Thyroid gland (tissue), 4 donors: ENCODE results near the gene RAB27B. TPM values are rescaled to one million over a fixed set of nuclear protein-coding genes. Genes with fewer than 3 reads are reported as not detected.

ENCODE experiments used
- DNase-seq, 2 donors: peaks; one replicate each; pipeline ENCODE4 v3.0.0-alpha.2; 2019
- H3K27ac ChIP-seq, 3 donors: fragments of 200-600 bp; sonication (generic); 1 replicate in 2 of 3; 2 replicates in 1 of 3; pipeline ENCODE4 v1.5.1; 2016 to 2019; ENCODE audit warnings: mild to moderate bottlenecking in 1 of 3, moderate library complexity in 1 of 3
- H3K27me3 ChIP-seq: fragments of 200-600 bp; sonication (generic); one replicate; pipeline ENCODE4 v1.5.1; 2019
- H3K36me3 ChIP-seq, 2 donors: fragments of 200-600 bp; sonication (generic); one replicate each; pipeline ENCODE4 v1.5.1; 2016 to 2019
- H3K4me1 ChIP-seq, 2 donors: fragments of 200-600 bp; sonication (generic); one replicate each; pipeline ENCODE4 v1.5.1; 2017 to 2019
- H3K4me3 ChIP-seq, 3 donors: fragments of 200-600 bp; sonication (generic); replicated peaks in 1 of 3; 1 replicate in 2 of 3; 2 replicates in 1 of 3; pipeline ENCODE4 v1.5.1; 2016; ENCODE audit warnings: mild to moderate bottlenecking in 1 of 3
- H3K9me3 ChIP-seq: fragments of 200-600 bp; sonication (generic); one replicate; pipeline ENCODE4 v1.5.1; 2017
- CTCF ChIP-seq, 6 experiments: fragments of 200-600 bp in 3 of 6; fragments of 450-650 bp in 3 of 6; sonication (generic) in 3 of 6; IDR thresholded peaks; one replicate each; pipeline ENCODE4 v1.5.1; 2016 to 2019; ENCODE audit warnings: antibody characterized with exemption in 6 of 6, mild to moderate bottlenecking in 2 of 6, inconsistent platforms in 1 of 6, moderate library complexity in 1 of 6
- POLR2A ChIP-seq, 2 donors: fragments of 450-650 bp; IDR thresholded peaks; one replicate each; pipeline ENCODE4 v1.6.1; 2017; ENCODE audit warnings: antibody characterized with exemption in 2 of 2, mild to moderate bottlenecking in 2 of 2, moderate library complexity in 1 of 2
- WGBS, 2 donors: methylation state at CpG; one replicate each; pipeline ENCODE4 v1.1.5; 2017; 5-methylcytosine and 5-hydroxymethylcytosine counted together
- intact Hi-C: fragments of 100-400 bp; cut with DNase I; formaldehyde crosslinking; loops from one replicate; pipeline ENCODE4 v1.15.1; 2023
- total RNA-seq, 4 donors: library from RNA; depleted of rRNA; stranded (reverse); fragments of >200 nt; gene quantifications; one replicate each; pipeline ENCODE4 v1.2.3, GENCODE V29; 2016

RAB27B gene
- total RNA-seq, 4 donors from 2014 or later = 0.21 to 0.44 (median 0.37) TPM

GRCh38 chr18:54828986-54829385 lies 709 bp downstream of the RAB27B start:
- Histone ChIP-seq H3K36me3 (no peaks in the 10 kb centered on the region), H3K9me3 (no peaks in the 10 kb centered on the region), H3K4me3 (peak overlapping the region in 2 of 3 donors; percentile 43 to 56), H3K27me3 (no peaks in the 10 kb centered on the region), H3K27ac (no peak overlapping the region), H3K4me1 (peaks cover 4 to 11% of the 10 kb centered on the region in 2 donors)
- DNase-seq = no peak
- WGBS, 2 donors = 27 to 29% methylated on average over 2 of the region's 2 CpGs
- TF ChIP-seq CTCF (IDR thresholded peaks at IDR 0.05) (no peak), POLR2A (IDR thresholded peaks at IDR 0.05) (no peak)
- intact Hi-C loops = no loop called here

GRCh38 chr18:54829856-54830255 lies 1.6 kb downstream of the RAB27B start:
- intact Hi-C loops = no loop called here
- no peak overlapping the region for H3K4me3 ChIP-seq
- DNase-seq = no peak
- 71 to 90% methylated on average over 1 of the region's 1 CpG for WGBS, 2 donors
- H3K27me3 ChIP-seq = no peaks in the 10 kb centered on the region
- peaks cover 4 to 11% of the 10 kb centered on the region in 2 donors for H3K4me1 ChIP-seq
- H3K27ac ChIP-seq = no peak overlapping the region
- no peaks in the 10 kb centered on the region for H3K9me3 ChIP-seq
- no peaks in the 10 kb centered on the region for H3K36me3 ChIP-seq
- no peak for TF ChIP-seq POLR2A (IDR thresholded peaks at IDR 0.05)
- no peak for TF ChIP-seq CTCF (IDR thresholded peaks at IDR 0.05)

- no peak for DNase-seq
- no peaks in the 10 kb centered on the region for H3K27me3 ChIP-seq
- intact Hi-C loops = no loop called here
- H3K36me3 ChIP-seq = no peaks in the 10 kb centered on the region
- H3K4me3 ChIP-seq = no peak overlapping the region
- H3K4me1 ChIP-seq = peaks cover 4 to 11% of the 10 kb centered on the region in 2 donors
- no peaks in the 10 kb centered on the region for H3K9me3 ChIP-seq
- no peak for TF ChIP-seq CTCF (IDR thresholded peaks at IDR 0.05)
- TF ChIP-seq POLR2A (IDR thresholded peaks at IDR 0.05) = no peak
- H3K27ac ChIP-seq = no peak overlapping the region
- WGBS, 2 donors = 90 to 97% methylated on average over 1 of the region's 1 CpG
These were observed 2.0 kb downstream of the RAB27B start for GRCh38 chr18:54830260-54830659.

GRCh38 chr18:54830866-54831265 lies 2.6 kb downstream of the RAB27B start:
- Histone ChIP-seq H3K27me3 (no peaks in the 10 kb centered on the region), H3K4me1 (peaks cover 4 to 11% of the 10 kb centered on the region in 2 donors), H3K9me3 (no peaks in the 10 kb centered on the region), H3K4me3 (no peak overlapping the region), H3K36me3 (no peaks in the 10 kb centered on the region), H3K27ac (no peak overlapping the region)
- intact Hi-C loops = no loop called here
- 92 to 94% methylated on average over 2 of the region's 2 CpGs for WGBS, 2 donors
- no peak for TF ChIP-seq POLR2A (IDR thresholded peaks at IDR 0.05)
- no peak for TF ChIP-seq CTCF (IDR thresholded peaks at IDR 0.05)
- DNase-seq = no peak

GRCh38 chr18:54835944-54836343 lies 7.7 kb downstream of the RAB27B start:
- TF ChIP-seq CTCF (IDR thresholded peaks at IDR 0.05) = no peak
- TF ChIP-seq POLR2A (IDR thresholded peaks at IDR 0.05) = no peak
- no peak overlapping the region for H3K27ac ChIP-seq
- no peaks in the 10 kb centered on the region for H3K27me3 ChIP-seq
- H3K9me3 ChIP-seq = no peaks in the 10 kb centered on the region
- WGBS, 2 donors = 73 to 82% methylated on average over 2 of the region's 2 CpGs
- no peaks in the 10 kb centered on the region for H3K4me1 ChIP-seq
- H3K4me3 ChIP-seq = no peak overlapping the region
- H3K36me3 ChIP-seq = no peaks in the 10 kb centered on the region
- intact Hi-C loops = no loop called here
- DNase-seq = no peak
